HFFc6 (cell line): ENCODE results near the gene NCBP2. TPM values are rescaled to one million over a fixed set of nuclear protein-coding genes. Genes with fewer than 3 reads are reported as not detected.

Source experiments
- DNase-seq: peaks from one replicate; pipeline ENCODE4 v3.0.0-alpha.2; 2018
- H3K27ac Mint-ChIP-seq: 2 replicates; pipeline ENCODE4 v1.8.0; 2020; ENCODE audit warnings: mild to moderate bottlenecking, mixed read lengths
- H3K27me3 Mint-ChIP-seq: 2 replicates; pipeline ENCODE4 v1.8.0; 2021; ENCODE audit warnings: mild to moderate bottlenecking, moderate library complexity, mixed read lengths; ENCODE audit not compliant: insufficient read depth
- H3K36me3 Mint-ChIP-seq: 2 replicates; pipeline ENCODE4 v1.8.0; 2021; ENCODE audit warnings: low read depth, mixed read lengths
- H3K4me1 Mint-ChIP-seq: 2 replicates; pipeline ENCODE4 v1.8.0; 2020; ENCODE audit warnings: low read depth, mixed read lengths
- H3K4me3 Mint-ChIP-seq: 2 replicates; pipeline ENCODE4 v1.8.0; 2020; ENCODE audit warnings: mild to moderate bottlenecking, moderate library complexity, mixed read lengths
- H3K9me3 Mint-ChIP-seq: 2 replicates; pipeline ENCODE4 v1.8.0; 2020; ENCODE audit warnings: mild to moderate bottlenecking, mixed read lengths
- CTCF ChIP-seq: fragments of 200-600 bp; sonication (generic); IDR thresholded peaks from 2 replicates; pipeline ENCODE4 v1.5.0; 2021; ENCODE audit warnings: antibody characterized with exemption, mild to moderate bottlenecking
- total RNA-seq, 6 experiments: library from RNA; stranded (reverse); fragmentation: NEBNext Ultra II Directional; extraction: Animal tissue kit (Norgen Biotek cat#: 25700); gene quantifications; 2 replicates in 1 of 6; 3 replicates in 5 of 6; pipeline ENCODE4 v1.2.3, GENCODE V29; 2021

NCBP2 gene
- total RNA-seq, 6 experiments from 2014 or later: 73.6 to 82.2 (median 76.3) TPM

- Mint-ChIP-seq H3K4me3 (no peak overlapping the region), H3K36me3 (peaks cover 6% of the 10 kb centered on the region; the same call in 1 of the 2 replicates), H3K4me1 (no peaks in the 10 kb centered on the region), H3K27ac (no peak overlapping the region), H3K27me3 (peaks cover 35% of the 10 kb centered on the region), H3K9me3 (peaks cover 8% of the 10 kb centered on the region)
- DNase-seq: no peak
- no peak for TF ChIP-seq CTCF
These were observed 44.7 kb upstream of the NCBP2 start for GRCh38 chr3:196987022-196987421.

- Mint-ChIP-seq H3K4me1 (no peaks in the 10 kb centered on the region), H3K27me3 (peaks cover 31% of the 10 kb centered on the region), H3K4me3 (no peak overlapping the region), H3K9me3 (peaks cover 8% of the 10 kb centered on the region), H3K27ac (no peak overlapping the region), H3K36me3 (peaks cover 6% of the 10 kb centered on the region; the same call in 1 of the 2 replicates)
- no peak for DNase-seq
- TF ChIP-seq CTCF: peak; percentile 58
These were observed 43.9 kb upstream of the NCBP2 start for GRCh38 chr3:196985954-196986885.

DNA sequence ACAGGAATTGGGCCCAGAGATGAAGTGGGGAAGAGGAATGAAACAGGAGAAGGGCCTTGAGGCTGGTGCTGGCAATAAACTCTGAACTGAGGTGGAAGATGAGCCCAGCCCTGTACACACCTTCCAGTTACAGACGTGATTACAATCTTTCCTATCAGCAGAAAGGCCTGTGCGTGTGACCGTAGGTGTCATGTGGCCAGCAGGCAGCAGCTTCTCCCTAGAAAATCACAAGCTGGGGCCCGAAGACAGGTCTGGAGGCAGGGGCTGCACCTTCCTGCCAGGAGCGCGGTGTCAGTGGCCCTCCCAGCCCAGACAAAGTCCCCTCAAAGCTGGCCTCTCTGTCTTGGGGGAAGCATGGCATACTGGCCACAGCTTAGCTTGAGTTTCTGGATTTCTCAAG lies 43.0 kb upstream of the NCBP2 start:
- Mint-ChIP-seq H3K9me3 (peaks cover 8% of the 10 kb centered on the region), H3K27me3 (peaks cover 28% of the 10 kb centered on the region)
- no peak for TF ChIP-seq CTCF

GRCh38 chr3:196983186-196983585 lies 40.9 kb upstream of the NCBP2 start:
- H3K9me3 Mint-ChIP-seq: peaks cover 8% of the 10 kb centered on the region
- H3K36me3 Mint-ChIP-seq: peaks cover 6% of the 10 kb centered on the region; the same call in 1 of the 2 replicates
- no peak for DNase-seq
- no peak for TF ChIP-seq CTCF
- no peak overlapping the region for H3K27ac Mint-ChIP-seq
- no peak overlapping the region for H3K4me3 Mint-ChIP-seq
- H3K27me3 Mint-ChIP-seq: peaks cover 15% of the 10 kb centered on the region
- H3K4me1 Mint-ChIP-seq: peaks cover 5% of the 10 kb centered on the region; the same call in 1 of the 2 replicates

More for the DNA sequence above, 43.0 kb upstream of the NCBP2 start:
- Mint-ChIP-seq H3K27ac (no peak overlapping the region), H3K36me3 (peaks cover 6% of the 10 kb centered on the region; the same call in 1 of the 2 replicates), H3K4me1 (no peaks in the 10 kb centered on the region), H3K4me3 (no peak overlapping the region)
- no peak for DNase-seq

DNA sequence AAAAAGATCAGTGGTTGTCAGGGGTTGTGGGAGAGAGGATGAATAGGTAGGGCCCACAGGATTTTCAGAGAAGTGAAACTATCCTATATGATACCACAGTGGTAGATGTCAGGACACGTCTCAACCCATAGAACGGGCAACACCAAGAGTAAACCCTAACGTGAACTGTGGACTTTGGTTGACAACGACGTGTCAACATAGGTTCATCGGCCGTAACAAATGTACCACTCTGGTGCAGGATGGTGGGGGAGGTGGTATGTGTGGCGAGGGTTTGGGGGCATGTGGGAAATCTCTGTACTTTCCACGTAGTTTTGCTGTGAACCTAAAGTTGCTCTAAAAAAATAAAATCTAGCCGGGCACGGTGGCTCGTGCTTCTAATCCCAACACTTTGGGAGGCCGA lies 39.3 kb upstream of the NCBP2 start:
- DNase-seq: no peak
- H3K27ac Mint-ChIP-seq: no peak overlapping the region
- TF ChIP-seq CTCF: no peak
- H3K4me3 Mint-ChIP-seq: no peak overlapping the region
- peaks cover 14% of the 10 kb centered on the region for H3K27me3 Mint-ChIP-seq
- peaks cover 6% of the 10 kb centered on the region; the same call in 1 of the 2 replicates for H3K36me3 Mint-ChIP-seq
- H3K4me1 Mint-ChIP-seq: peaks cover 5% of the 10 kb centered on the region; the same call in 1 of the 2 replicates
- peaks cover 8% of the 10 kb centered on the region for H3K9me3 Mint-ChIP-seq
